ENCODE data around the gene CACNG5.

Gene CACNG5

GRCh38 chr17:66885417-66885816 is 50.5 kb downstream of the CACNG5 start:
- DNase-seq (ENCODE audit: low read depth), result no peak
- TF ChIP-seq CTCF (conservative IDR thresholded peaks at IDR 0.05; ENCODE audit: low read depth, low read length), result no peak
- H3K4me3 ChIP-seq (ENCODE audit: low read length), result no peak overlapping the region

- no peak for DNase-seq (ENCODE audit: low read depth)
These were observed 54.7 kb downstream of the CACNG5 start for GRCh38 chr17:66889480-66890230.

GRCh38 chr17:66892246-66892645 is 57.3 kb downstream of the CACNG5 start:
- DNase-seq (ENCODE audit: low read depth), result no peak
- no peak overlapping the region for H3K4me3 ChIP-seq (ENCODE audit: low read length)
- TF ChIP-seq CTCF (conservative IDR thresholded peaks at IDR 0.05; ENCODE audit: low read depth, low read length), result no peak

More at GRCh38 chr17:66889480-66890230, 54.7 kb downstream of the CACNG5 start:
- no peak overlapping the region for H3K4me3 ChIP-seq (ENCODE audit: low read length)
- TF ChIP-seq CTCF (conservative IDR thresholded peaks at IDR 0.05; ENCODE audit: low read depth, low read length), result no peak

GRCh38 chr17:66893382-66893781 is 58.5 kb downstream of the CACNG5 start:
- H3K4me3 ChIP-seq (ENCODE audit: low read length), result no peak overlapping the region
- no peak for DNase-seq (ENCODE audit: low read depth)
- no peak for TF ChIP-seq CTCF (conservative IDR thresholded peaks at IDR 0.05; ENCODE audit: low read depth, low read length)

- H3K4me3 ChIP-seq (ENCODE audit: low read length), result no peak overlapping the region
- DNase-seq (ENCODE audit: low read depth), result no peak
- no peak for TF ChIP-seq CTCF (conservative IDR thresholded peaks at IDR 0.05; ENCODE audit: low read depth, low read length)
These were observed 58.9 kb downstream of the CACNG5 start for GRCh38 chr17:66893863-66894262.

- H3K4me3 ChIP-seq (ENCODE audit: low read length), result no peak overlapping the region
- no peak for TF ChIP-seq CTCF (conservative IDR thresholded peaks at IDR 0.05; ENCODE audit: low read depth, low read length)
- no peak for DNase-seq (ENCODE audit: low read depth)
These were observed 62.2 kb downstream of the CACNG5 start for GRCh38 chr17:66897141-66897540.

GRCh38 chr17:66898536-66898935 is 63.6 kb downstream of the CACNG5 start:
- H3K4me3 ChIP-seq (ENCODE audit: low read length), result no peak overlapping the region
- TF ChIP-seq CTCF (conservative IDR thresholded peaks at IDR 0.05; ENCODE audit: low read depth, low read length), result no peak
- no peak for DNase-seq (ENCODE audit: low read depth)
